Nephron progenitor cell (in vitro differentiated cells): ENCODE data around the gene PVALEF.
"Not testable (repeated sequence)": the region's sequence is repeated elsewhere in the genome, so short reads cannot be mapped to it uniquely, and the experiment has no call there.

Source experiments
- DNase-seq: peaks from one replicate; pipeline ENCODE4 v3.0.0; 2021
- H3K27ac Mint-ChIP-seq: 2 replicates; pipeline ENCODE4 v1.8.0; 2021; ENCODE audit warnings: mild to moderate bottlenecking, moderate library complexity, mixed read lengths
- H3K27me3 Mint-ChIP-seq: 2 replicates; pipeline ENCODE4 v1.8.0; 2021; ENCODE audit warnings: mild to moderate bottlenecking, low read depth, mixed read lengths; ENCODE audit not compliant: poor library complexity
- H3K36me3 Mint-ChIP-seq: 2 replicates; pipeline ENCODE4 v1.8.0; 2021; ENCODE audit warnings: low read depth, mixed read lengths
- H3K4me1 Mint-ChIP-seq: 2 replicates; pipeline ENCODE4 v1.8.0; 2021; ENCODE audit warnings: mixed read lengths
- H3K4me3 Mint-ChIP-seq: 2 replicates; pipeline ENCODE4 v1.8.0; 2021; ENCODE audit warnings: mild to moderate bottlenecking, moderate library complexity, mixed read lengths
- H3K9me3 Mint-ChIP-seq: 2 replicates; pipeline ENCODE4 v1.8.0; 2021; ENCODE audit warnings: mild to moderate bottlenecking, moderate library complexity, mixed read lengths
- CTCF ChIP-seq: fragments of 200-600 bp; sonication (generic); IDR thresholded peaks from 2 replicates; pipeline ENCODE4 v1.5.0; 2021; ENCODE audit warnings: antibody characterized with exemption

Gene PVALEF

GRCh38 chr17:81140018-81140417 is 25.3 kb upstream of the PVALEF start:
- H3K4me1 Mint-ChIP-seq = peaks cover 6% of the 10 kb centered on the region
- H3K4me3 Mint-ChIP-seq = no peak overlapping the region
- DNase-seq = no peak
- H3K36me3 Mint-ChIP-seq = no peaks in the 10 kb centered on the region
- no peak overlapping the region for H3K27ac Mint-ChIP-seq
- no peak for TF ChIP-seq CTCF
- H3K27me3 Mint-ChIP-seq = peaks cover 20% of the 10 kb centered on the region
- H3K9me3 Mint-ChIP-seq = no peaks in the 10 kb centered on the region

GRCh38 chr17:81140695-81141094 is 24.6 kb upstream of the PVALEF start:
- Mint-ChIP-seq H3K4me1 (peaks cover 6% of the 10 kb centered on the region), H3K4me3 (no peak overlapping the region), H3K27ac (no peak overlapping the region), H3K27me3 (peaks cover 20% of the 10 kb centered on the region), H3K36me3 (no peaks in the 10 kb centered on the region), H3K9me3 (no peaks in the 10 kb centered on the region)
- no peak for TF ChIP-seq CTCF
- DNase-seq = no peak

GRCh38 chr17:81142301-81143199 is 22.8 kb upstream of the PVALEF start:
- Mint-ChIP-seq H3K4me3 (no peak overlapping the region), H3K36me3 (no peaks in the 10 kb centered on the region), H3K27me3 (peaks cover 20% of the 10 kb centered on the region), H3K4me1 (peaks cover 6% of the 10 kb centered on the region), H3K27ac (no peak overlapping the region), H3K9me3 (no peaks in the 10 kb centered on the region)
- TF ChIP-seq CTCF = peak; percentile 56
- peak; percentile 84 for DNase-seq

- H3K27me3 Mint-ChIP-seq = peaks cover 20% of the 10 kb centered on the region
- no peak overlapping the region for H3K27ac Mint-ChIP-seq
- no peaks in the 10 kb centered on the region for H3K36me3 Mint-ChIP-seq
- no peaks in the 10 kb centered on the region for H3K9me3 Mint-ChIP-seq
- H3K4me3 Mint-ChIP-seq = no peak overlapping the region
- H3K4me1 Mint-ChIP-seq = peaks cover 6% of the 10 kb centered on the region
- DNase-seq = no peak
- no peak for TF ChIP-seq CTCF
These were observed 22.1 kb upstream of the PVALEF start for GRCh38 chr17:81143200-81143527.

GRCh38 chr17:81143717-81144422 is 21.4 kb upstream of the PVALEF start:
- Mint-ChIP-seq H3K36me3 (no peaks in the 10 kb centered on the region), H3K27ac (no peak overlapping the region), H3K9me3 (no peaks in the 10 kb centered on the region), H3K4me1 (peaks cover 6% of the 10 kb centered on the region), H3K4me3 (no peak overlapping the region), H3K27me3 (peaks cover 17% of the 10 kb centered on the region)
- no peak for DNase-seq
- no peak for TF ChIP-seq CTCF

- DNase-seq = no peak
- no peak overlapping the region for H3K4me3 Mint-ChIP-seq
- no peak overlapping the region for H3K27ac Mint-ChIP-seq
- H3K9me3 Mint-ChIP-seq = no peaks in the 10 kb centered on the region
- no peaks in the 10 kb centered on the region for H3K36me3 Mint-ChIP-seq
- H3K4me1 Mint-ChIP-seq = peaks cover 6% of the 10 kb centered on the region
- no peak for TF ChIP-seq CTCF
- H3K27me3 Mint-ChIP-seq = peaks cover 13% of the 10 kb centered on the region
These were observed 20.9 kb upstream of the PVALEF start for GRCh38 chr17:81144423-81144781.

GRCh38 chr17:81146208-81146607 is 19.1 kb upstream of the PVALEF start:
- H3K4me3 Mint-ChIP-seq, H3K36me3 Mint-ChIP-seq, H3K27ac Mint-ChIP-seq, H3K4me1 Mint-ChIP-seq, DNase-seq, H3K9me3 Mint-ChIP-seq: not testable (repeated sequence)
- peaks cover 13% of the 10 kb centered on the region for H3K27me3 Mint-ChIP-seq
